ENCODE measurements around the gene KDM3B. TPM values are rescaled to one million over a fixed set of nuclear protein-coding genes. Genes with fewer than 3 reads are reported as not detected.
A peak's percentile ranks its signal among the peaks of the same experiment; 100 is the strongest.

Gene KDM3B
- total and polyA plus RNA-seq, 9 of the 15 experiments (the other 6 are each of a cell fraction or from before 2014, with no cell fraction given) = 13.8 to 62.8 (median 41.9) TPM

- TF ChIP-seq REST (IDR thresholded peaks at IDR 0.05; ENCODE audit: borderline replicate concordance) = no peak
- TF ChIP-seq REST (CRISPR knock-in tag; IDR thresholded peaks at IDR 0.05; ENCODE audit: low read depth) = peak; percentile 53; the same call in 1 of the 2 replicates
- TF ChIP-seq MGA (IDR thresholded peaks at IDR 0.05) = peak; percentile 64; the same call in 1 of the 2 replicates
- no peak for TF ChIP-seq ZNF780A (CRISPR knock-in tag; IDR thresholded peaks at IDR 0.05)
- no peak for TF ChIP-seq ETV1 (tag; conservative IDR thresholded peaks at IDR 0.05; ENCODE audit: low read depth)
- TF ChIP-seq ZNF583 (CRISPR knock-in tag; IDR thresholded peaks at IDR 0.05) = 0 out of 2 replicates have a peak, but pooled peaks have one; percentile 29
- TF ChIP-seq NCOA2 (IDR thresholded peaks at IDR 0.05; ENCODE audit: partially characterized antibody in 2 of 2) = no peak
- 0 out of 2 replicates have a peak, but pooled peaks have one; percentile 28 for TF ChIP-seq ZBTB17 (CRISPR knock-in tag; IDR thresholded peaks at IDR 0.05)
These were observed 106.9 kb downstream of the KDM3B start (continued) for GRCh38 chr5:138459311-138459933.
